ENCODE measurements around the gene ABTB2. TPM values are rescaled to one million over a fixed set of nuclear protein-coding genes. Genes with fewer than 3 reads are reported as not detected.

Gene ABTB2
- total RNA-seq, 1 donor: 1.6 TPM

DNA sequence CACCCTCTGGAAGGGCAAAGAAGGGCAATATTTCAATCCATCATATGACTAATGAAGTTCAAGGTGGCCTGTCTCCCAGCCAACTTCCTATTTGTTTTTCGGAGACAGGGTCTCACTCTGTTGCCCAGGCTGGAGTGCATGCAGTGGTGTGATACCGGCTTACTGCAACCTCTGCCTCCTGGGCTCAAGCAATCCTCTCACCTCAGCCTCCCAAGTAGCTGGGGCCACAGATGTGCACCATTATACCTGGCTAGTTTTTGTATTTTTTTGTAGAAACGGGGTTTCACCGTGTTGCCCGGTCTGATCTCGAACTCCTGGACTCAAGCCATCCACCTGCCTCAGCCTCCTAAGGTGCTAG lies 13.4 kb downstream of the ABTB2 start:
- DNase-seq (ENCODE audit: low read depth in 2 of 3, low spot score in 2 of 3): no peak

GRCh38 chr11:34343686-34344085 lies 14.1 kb downstream of the ABTB2 start:
- DNase-seq (ENCODE audit: low read depth in 2 of 3, low spot score in 2 of 3): no peak

DNA sequence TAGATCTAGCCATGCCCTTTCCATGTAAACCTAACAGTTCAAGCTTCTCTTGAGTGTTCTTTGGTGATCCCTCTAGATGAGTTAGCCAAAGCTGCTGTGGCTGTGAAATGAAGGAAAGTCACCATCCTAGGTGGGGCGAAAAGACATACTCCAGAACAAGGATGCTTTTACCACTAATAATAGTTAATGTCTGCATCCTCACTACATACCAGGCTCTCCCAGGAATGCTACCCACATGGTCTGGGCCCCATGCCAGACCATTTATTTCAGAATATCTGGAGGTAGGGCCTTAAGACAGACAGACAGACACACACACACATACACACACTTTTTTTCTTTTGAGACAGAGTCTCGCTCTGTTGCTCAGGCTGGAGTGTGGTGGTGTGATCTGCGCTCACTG lies 14.7 kb downstream of the ABTB2 start:
- DNase-seq (ENCODE audit: low read depth in 2 of 3, low spot score in 2 of 3): no peak

- DNase-seq (ENCODE audit: low read depth in 2 of 3, low spot score in 2 of 3): no peak
Observed at GRCh38 chr11:34341931-34342533, 15.8 kb downstream of the ABTB2 start.

DNA sequence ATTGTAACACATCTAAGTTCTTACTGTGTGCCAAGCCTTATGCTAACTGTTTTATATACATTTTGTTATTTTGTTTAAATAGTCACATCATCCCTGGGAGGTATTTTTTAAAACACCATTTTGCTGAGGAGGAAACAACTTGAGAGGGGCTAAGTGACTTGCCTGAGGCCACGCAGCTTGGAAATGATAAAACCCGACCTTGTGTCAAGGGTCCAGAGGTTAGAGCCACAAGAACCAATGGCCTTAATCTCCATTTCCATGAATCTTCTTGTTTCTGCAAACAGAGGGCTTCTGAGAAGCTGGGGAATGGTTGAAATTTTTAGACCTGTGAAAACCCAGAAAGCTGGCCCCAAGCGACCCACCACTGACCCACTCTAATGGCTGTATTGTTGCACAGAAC lies 16.7 kb downstream of the ABTB2 start:
- no peak for DNase-seq (ENCODE audit: low read depth in 2 of 3, low spot score in 2 of 3)

DNA sequence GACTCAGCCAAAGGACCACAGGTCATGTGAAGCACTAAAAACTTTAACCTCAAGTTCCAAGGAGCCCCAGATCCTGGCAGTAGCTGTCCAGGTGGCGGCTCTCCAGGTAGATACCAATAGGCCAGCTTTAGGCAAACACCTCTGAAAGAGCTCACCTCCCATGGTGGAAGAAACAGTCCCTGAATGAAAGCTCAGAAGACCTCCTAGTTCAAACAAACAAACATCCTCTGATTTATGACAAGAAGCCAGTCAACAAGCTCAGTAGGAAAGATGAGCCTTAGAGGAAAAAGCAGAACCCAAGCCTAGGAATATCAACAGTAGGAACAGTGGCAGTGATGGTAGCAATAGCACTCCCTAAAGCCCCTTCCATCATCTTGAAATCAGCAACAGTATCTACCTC lies 17.2 kb downstream of the ABTB2 start:
- no peak for DNase-seq (ENCODE audit: low read depth in 2 of 3, low spot score in 2 of 3)

GRCh38 chr11:34339149-34340064 lies 18.4 kb downstream of the ABTB2 start:
- DNase-seq (ENCODE audit: low read depth in 2 of 3, low spot score in 2 of 3): peak in 2 of 3 donors; percentile 40 to 76

DNA sequence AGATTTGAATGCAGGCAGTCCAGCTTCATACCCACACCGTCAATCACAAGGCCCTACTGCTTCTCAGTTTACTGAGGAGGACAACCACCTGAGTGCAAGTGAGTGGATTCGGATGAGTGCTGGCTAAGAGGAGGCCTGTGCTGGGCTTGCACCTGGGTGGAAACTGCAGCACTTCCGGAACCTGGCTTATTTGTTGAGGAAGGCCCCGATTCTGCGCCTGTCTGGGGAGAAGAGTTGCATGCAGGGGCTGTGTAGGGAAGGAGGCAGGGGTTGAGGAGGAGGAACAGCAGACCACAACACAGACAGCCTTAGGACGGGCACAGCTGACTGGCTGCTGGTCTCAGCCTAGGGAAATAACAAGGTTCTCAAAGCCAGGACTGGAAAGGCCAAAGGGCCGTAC lies 20.8 kb downstream of the ABTB2 start:
- no peak for DNase-seq (ENCODE audit: low read depth in 2 of 3, low spot score in 2 of 3)

DNA sequence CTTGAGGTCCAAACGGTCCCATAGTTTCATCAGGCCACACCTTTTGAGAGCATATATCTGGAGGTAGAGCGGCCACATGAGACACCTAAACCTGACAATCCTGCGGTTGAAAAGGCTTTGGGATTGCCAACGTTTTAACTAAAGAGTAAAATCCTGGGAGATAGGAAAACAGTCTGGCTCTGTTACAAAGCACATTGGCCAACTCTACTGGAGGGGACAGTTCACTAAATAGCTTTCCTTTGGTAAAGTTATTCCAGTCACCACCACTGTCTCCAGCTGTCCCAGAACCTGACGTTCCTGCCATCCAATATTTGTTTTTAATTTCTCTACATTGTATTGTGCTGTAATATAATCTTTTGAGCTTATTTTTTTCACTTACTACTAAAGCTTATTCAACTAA lies 22.0 kb downstream of the ABTB2 start:
- no peak for DNase-seq (ENCODE audit: low read depth in 2 of 3, low spot score in 2 of 3)

DNA sequence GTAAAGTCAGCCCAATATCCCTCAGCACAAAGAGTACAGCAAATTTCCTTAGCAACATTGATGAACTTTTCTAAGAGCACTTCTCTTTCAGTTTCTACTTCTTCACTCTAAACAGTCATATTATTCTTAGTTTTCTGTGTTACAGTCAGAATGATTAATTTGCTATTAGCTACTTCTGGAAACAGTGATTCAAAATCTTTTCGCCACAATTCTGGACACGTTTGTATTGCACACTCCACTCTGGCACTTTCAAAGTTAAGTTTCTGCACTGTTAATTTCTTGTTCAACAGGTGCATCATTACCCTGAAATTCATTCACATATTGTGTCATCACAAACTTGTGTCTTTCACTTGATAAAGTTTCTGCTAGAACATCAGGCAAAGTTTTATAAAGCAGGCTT lies 22.5 kb downstream of the ABTB2 start:
- DNase-seq (ENCODE audit: low read depth in 2 of 3, low spot score in 2 of 3): no peak

DNA sequence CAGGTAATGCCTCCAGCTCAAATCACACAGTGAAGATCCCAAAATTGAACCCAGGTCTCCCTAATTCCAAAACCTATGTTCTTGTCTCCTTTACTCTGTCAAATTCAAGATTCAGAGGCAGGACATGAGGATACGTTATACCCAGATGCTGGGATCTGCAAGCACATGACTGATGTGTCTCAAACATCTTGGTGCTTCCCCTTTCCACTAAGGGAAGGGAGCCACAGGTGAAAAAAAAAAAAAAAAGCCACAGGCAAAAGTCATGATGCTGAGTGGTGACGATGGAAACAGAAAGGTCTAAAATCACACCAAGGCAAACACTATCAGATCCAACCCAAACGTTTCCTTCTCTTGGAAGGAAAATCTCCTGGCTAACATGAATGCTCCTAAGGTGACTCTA lies 24.0 kb downstream of the ABTB2 start:
- DNase-seq (ENCODE audit: low read depth in 2 of 3, low spot score in 2 of 3): peak in 2 of 3 donors; percentile 18 to 44

- DNase-seq (ENCODE audit: low read depth in 2 of 3, low spot score in 2 of 3): no peak
Observed at GRCh38 chr11:34332524-34332923, 25.3 kb downstream of the ABTB2 start.

DNA sequence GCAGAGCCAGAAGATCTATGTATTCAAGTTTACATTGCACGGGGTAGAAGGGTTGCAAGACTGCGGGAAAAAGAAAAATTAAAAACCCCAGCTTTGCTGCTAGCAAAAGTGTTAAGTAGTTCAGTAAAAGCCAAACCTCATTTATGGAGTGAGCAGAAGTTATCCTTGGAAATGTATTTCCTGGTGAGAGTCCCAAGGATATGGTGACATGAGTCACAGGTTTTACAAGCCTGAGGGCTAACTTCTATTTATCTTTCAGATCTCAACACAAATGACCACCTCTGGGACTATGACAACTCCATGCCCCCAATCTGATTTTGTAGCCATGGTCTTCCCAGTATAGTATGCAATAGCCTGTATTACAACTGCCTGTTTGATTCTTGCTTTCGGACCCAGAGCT lies 26.1 kb downstream of the ABTB2 start:
- DNase-seq (ENCODE audit: low read depth in 2 of 3, low spot score in 2 of 3): no peak

- no peak for DNase-seq (ENCODE audit: low read depth in 2 of 3, low spot score in 2 of 3)
Observed at GRCh38 chr11:34331329-34331728, 26.5 kb downstream of the ABTB2 start.

DNA sequence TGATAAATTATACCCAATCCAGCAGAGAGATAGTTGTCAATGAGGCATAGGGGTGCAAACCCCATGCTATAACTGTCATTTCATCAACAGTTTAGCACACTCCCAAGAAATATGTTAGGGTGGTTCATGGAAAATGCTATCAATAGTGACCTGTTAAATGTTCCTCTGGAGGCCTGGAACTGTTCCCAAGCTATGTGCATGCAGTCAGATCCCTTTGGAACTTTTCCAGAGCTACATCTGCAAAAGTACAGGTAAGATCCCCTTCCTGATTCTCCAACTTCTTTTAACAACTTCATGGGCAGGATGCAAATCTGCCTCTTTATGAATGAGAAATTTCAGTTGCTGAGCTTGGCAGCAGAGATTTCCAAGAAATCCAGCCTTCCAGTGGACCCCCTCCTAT lies 27.2 kb downstream of the ABTB2 start:
- no peak for DNase-seq (ENCODE audit: low read depth in 2 of 3, low spot score in 2 of 3)

GRCh38 chr11:34329876-34330275 lies 27.9 kb downstream of the ABTB2 start:
- no peak for DNase-seq (ENCODE audit: low read depth in 2 of 3, low spot score in 2 of 3)

- DNase-seq (ENCODE audit: low read depth in 2 of 3, low spot score in 2 of 3): no peak
Observed at GRCh38 chr11:34328632-34328910, 29.2 kb downstream of the ABTB2 start.

DNA sequence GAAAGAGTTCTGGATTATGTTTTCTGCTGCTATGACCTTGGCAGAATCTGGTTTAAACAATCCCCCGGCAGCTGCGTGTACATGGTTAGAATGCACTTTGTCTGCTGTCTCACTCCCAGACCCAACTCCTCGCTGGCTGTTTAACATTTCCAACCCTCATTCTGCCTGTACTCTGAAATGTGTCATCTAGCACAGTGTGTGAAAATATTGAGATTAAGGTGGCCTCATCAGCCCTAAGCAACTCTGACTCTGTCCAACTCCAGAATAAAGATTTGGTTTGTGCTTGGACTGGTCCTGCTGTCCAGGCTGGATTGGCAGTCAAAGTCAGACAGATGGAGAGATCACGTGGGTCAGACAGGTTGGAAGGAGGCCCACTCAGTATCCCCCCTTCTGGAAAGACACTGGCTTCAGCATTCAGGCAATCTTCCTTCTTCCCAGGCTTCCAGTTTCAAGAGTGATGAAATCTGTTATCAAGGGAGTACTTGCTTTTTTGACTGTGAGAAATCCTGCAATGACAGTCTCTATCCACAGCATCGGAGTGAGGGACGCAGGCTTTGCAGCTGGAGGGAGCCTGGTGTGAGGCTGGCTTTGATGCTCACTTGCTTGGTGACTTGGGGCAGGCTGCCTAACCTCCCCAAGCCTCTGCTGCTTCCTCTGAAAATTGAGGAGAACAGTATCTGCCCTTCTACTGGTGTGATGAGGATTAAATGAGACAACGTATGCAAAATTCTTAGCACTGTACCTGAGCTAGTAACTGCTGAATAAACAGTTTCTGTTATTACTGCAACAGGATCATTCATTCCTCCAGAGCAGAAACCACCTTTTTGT lies 29.8 kb downstream of the ABTB2 start:
- no peak for DNase-seq (ENCODE audit: low read depth in 2 of 3, low spot score in 2 of 3)

DNA sequence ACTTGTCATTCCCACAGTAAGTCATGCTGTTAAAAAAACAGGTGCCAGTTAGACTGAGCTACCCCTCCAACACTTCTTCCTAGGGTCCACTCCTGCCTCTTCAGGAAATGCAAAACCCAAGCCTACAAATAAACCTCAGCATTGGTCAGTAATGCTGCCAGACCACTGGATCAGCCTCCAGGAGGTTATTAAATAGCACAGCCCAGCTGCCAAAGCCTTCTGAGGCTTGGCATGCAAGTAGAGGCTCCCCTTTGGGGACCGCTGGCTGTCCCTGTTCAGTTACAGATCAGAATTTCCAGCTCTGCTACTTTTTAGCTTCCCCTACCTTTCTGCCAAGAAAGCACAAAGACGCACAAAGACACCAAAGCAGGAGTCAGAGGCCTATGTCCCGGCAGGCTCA lies 33.3 kb downstream of the ABTB2 start:
- DNase-seq (ENCODE audit: low read depth in 2 of 3, low spot score in 2 of 3): no peak

GRCh38 chr11:34323601-34324000 lies 34.2 kb downstream of the ABTB2 start:
- no peak for DNase-seq (ENCODE audit: low read depth in 2 of 3, low spot score in 2 of 3)

- DNase-seq (ENCODE audit: low read depth in 2 of 3, low spot score in 2 of 3): no peak
Observed at GRCh38 chr11:34318111-34319037, 39.4 kb downstream of the ABTB2 start.
